Occipital lobe (tissue), 3 donors: Measurements from ENCODE around the gene CHTF18. TPM values are rescaled to one million over a fixed set of nuclear protein-coding genes. Genes with fewer than 3 reads are reported as not detected.

ENCODE experiments used
- DNase-seq: peaks from one replicate; lab custom pipeline; 2025; lab: John Stamatoyannopoulos, UW
- small RNA-seq: library from RNA; depleted of rRNA; stranded (forward); fragments of <200 nt; gene quantifications from one replicate; pipeline ENCODE3, GENCODE V24; 2014
- total RNA-seq: library from RNA; depleted of rRNA; stranded (reverse); fragments of >200 nt; gene quantifications from one replicate; pipeline ENCODE4 v1.2.3, GENCODE V29; 2014

Gene CHTF18
- total RNA-seq, 1 donor from 2014 or later, result 8.9 TPM

- DNase-seq, result no peak
Observed at GRCh38 chr16:844638-845350, 56.4 kb downstream of the CHTF18 start.

- DNase-seq, result no peak
Observed at GRCh38 chr16:845351-845745, 56.9 kb downstream of the CHTF18 start.

- no peak for DNase-seq
Observed at GRCh38 chr16:847151-847550, 58.7 kb downstream of the CHTF18 start.

Small RNA genes within 50 kb of the gene (small RNA-seq; reads per million reads assigned to genes)
- gene MIR662, result not detected

Other genes with a start within 250 kb of the CHTF18 start
- gene PRR35, start 228.2 kb upstream of the CHTF18 start, total RNA-seq, result not detected
- 0.31 TPM for gene NHLRC4, start 221.6 kb upstream of the CHTF18 start, total RNA-seq
- 18.1 TPM for gene PIGQ, start 218.7 kb upstream of the CHTF18 start, total RNA-seq
- gene RAB40C, start 198.6 kb upstream of the CHTF18 start, total RNA-seq, result 24.2 TPM
- gene WFIKKN1, start 157.6 kb upstream of the CHTF18 start, total RNA-seq, result 0.47 TPM
- gene METTL26, start 152.3 kb upstream of the CHTF18 start, total RNA-seq, result 25.3 TPM
- 8.9 TPM for gene MCRIP2, start 146.8 kb upstream of the CHTF18 start, total RNA-seq
- 7.2 TPM for gene WDR90, start 139.3 kb upstream of the CHTF18 start, total RNA-seq
- gene RHOT2, start 120.5 kb upstream of the CHTF18 start, total RNA-seq, result 20.9 TPM
- gene RHBDL1, start 112.9 kb upstream of the CHTF18 start, total RNA-seq, result 1.4 TPM
- 49.9 TPM for gene STUB1, start 108.2 kb upstream of the CHTF18 start, total RNA-seq
- gene JMJD8, start 104.3 kb upstream of the CHTF18 start, total RNA-seq, result 14.3 TPM
- gene WDR24, start 98.2 kb upstream of the CHTF18 start, total RNA-seq, result 3.0 TPM
- gene FBXL16, start 82.8 kb upstream of the CHTF18 start, total RNA-seq, result 3.7 TPM
- gene METRN, start 73.5 kb upstream of the CHTF18 start, total RNA-seq, result 16.7 TPM
- gene ANTKMT, start 67.5 kb upstream of the CHTF18 start, total RNA-seq, result 11.5 TPM
- 4.2 TPM for gene CCDC78, start 62.2 kb upstream of the CHTF18 start, total RNA-seq
- 7.0 TPM for gene HAGHL, start 61.5 kb upstream of the CHTF18 start, total RNA-seq
- 48.8 TPM for gene CIAO3, start 47.6 kb upstream of the CHTF18 start, total RNA-seq
- gene MSLN, start 27.9 kb upstream of the CHTF18 start, total RNA-seq, result not detected
- 11.2 TPM for gene RPUSD1, start 239 bp upstream of the CHTF18 start, total RNA-seq
- not detected for gene GNG13, start 12.1 kb downstream of the CHTF18 start, total RNA-seq
- gene LMF1, start 182.4 kb downstream of the CHTF18 start, total RNA-seq, result 9.4 TPM
- gene SOX8, start 193.2 kb downstream of the CHTF18 start, total RNA-seq, result 20.1 TPM